HepG2 (cell line): ENCODE results near the gene GPATCH4. TPM values are rescaled to one million over a fixed set of nuclear protein-coding genes. Genes with fewer than 3 reads are reported as not detected.
A peak's percentile ranks its signal among the peaks of the same experiment; 100 is the strongest.

Source experiments
- ASH2L ChIP-seq: fragments of 300-600, 200-600 bp; sonication (generic); IDR thresholded peaks from 2 replicates; pipeline ENCODE4 v1.7.0; 2017; ENCODE audit warnings: low read depth, mild to moderate bottlenecking, moderate library complexity, mixed read lengths, low read length; ENCODE audit not compliant: insufficient read length
- CHCHD3 ChIP-seq: sonication (generic); formaldehyde crosslinking; IDR thresholded peaks from 2 replicates; pipeline ENCODE4 v1.8.0; 2022; ENCODE audit warnings: mild to moderate bottlenecking, missing genetic modification reagents, moderate library complexity
- HDAC6 ChIP-seq: fragments of 200-600 bp; sonication (generic); IDR thresholded peaks from 2 replicates; pipeline ENCODE4 v1.7.0; 2017; ENCODE audit warnings: mild to moderate bottlenecking, antibody characterized with exemption, low read length, low read depth
- MED13 ChIP-seq: sonication (generic); formaldehyde crosslinking; IDR thresholded peaks from 2 replicates; pipeline ENCODE4 v1.5.0; 2020; ENCODE audit warnings: missing genetic modification reagents
- MEIS1 ChIP-seq: sonication (generic); formaldehyde crosslinking; IDR thresholded peaks from 2 replicates; pipeline ENCODE4 v1.9.0; 2021; ENCODE audit warnings: mild to moderate bottlenecking, missing genetic modification reagents, moderate library complexity, borderline replicate concordance
- NCOA5 ChIP-seq: sonication (generic); formaldehyde crosslinking; IDR thresholded peaks from 2 replicates; pipeline ENCODE4 v1.4.0; 2020; ENCODE audit warnings: missing genetic modification reagents
- NFYB ChIP-seq: sonication (generic); formaldehyde crosslinking; IDR thresholded peaks from 2 replicates; pipeline ENCODE4 v1.4.0; 2020; ENCODE audit warnings: missing genetic modification reagents
- RBM39 ChIP-seq: fragments of 200-400 bp; formaldehyde crosslinking; IDR thresholded peaks from one replicate; pipeline ENCODE4 v1.6.1; 2018; ENCODE audit warnings: antibody characterized with exemption, mild to moderate bottlenecking, low read depth, low read length; ENCODE audit not compliant: poor library complexity, severe bottlenecking
- RFX5 ChIP-seq: IDR thresholded peaks from 2 replicates; pipeline ENCODE4 v1.6.1; 2011; ENCODE audit warnings: low read depth, low read length, improper control_type of control experiment
- TARDBP ChIP-seq: sonication (generic); formaldehyde crosslinking; IDR thresholded peaks from 2 replicates; pipeline ENCODE4 v1.8.0; 2022; ENCODE audit warnings: mild to moderate bottlenecking, missing genetic modification reagents
- TBL1XR1 ChIP-seq: fragments of 150-350 bp; IDR thresholded peaks from 2 replicates; pipeline ENCODE4 v1.6.1; 2014; ENCODE audit warnings: borderline replicate concordance, low read length; ENCODE audit not compliant: partially characterized antibody
- TBX2 ChIP-seq: sonication (generic); formaldehyde crosslinking; IDR thresholded peaks from 2 replicates; pipeline ENCODE4 v1.5.0; 2020; ENCODE audit warnings: missing genetic modification reagents, mild to moderate bottlenecking, borderline replicate concordance
- TEAD3 ChIP-seq: optimal IDR thresholded peaks from 2 replicates; pipeline ENCODE3; 2016; ENCODE audit warnings: borderline replicate concordance
- TRIM24 ChIP-seq: sonication (generic); formaldehyde crosslinking; IDR thresholded peaks from 2 replicates; pipeline ENCODE4 v1.8.0; 2022; ENCODE audit warnings: mild to moderate bottlenecking, missing genetic modification reagents
- ZBTB10 ChIP-seq: sonication (generic); formaldehyde crosslinking; IDR thresholded peaks from 2 replicates; pipeline ENCODE4 v1.4.0; 2020; ENCODE audit warnings: missing genetic modification reagents, borderline replicate concordance
- ZBTB21 ChIP-seq: sonication (generic); formaldehyde crosslinking; IDR thresholded peaks from 2 replicates; pipeline ENCODE4 v1.4.0; 2020; ENCODE audit warnings: missing genetic modification reagents
- ZC3H4 ChIP-seq: sonication (generic); formaldehyde crosslinking; IDR thresholded peaks from 2 replicates; pipeline ENCODE4 v1.4.0; 2020; ENCODE audit warnings: missing genetic modification reagents, borderline replicate concordance
- ZFP36L1 ChIP-seq: sonication (generic); formaldehyde crosslinking; IDR thresholded peaks from 2 replicates; pipeline ENCODE4 v1.8.0; 2022; ENCODE audit warnings: mild to moderate bottlenecking, missing genetic modification reagents, moderate library complexity
- ZNF331 ChIP-seq: sonication (generic); formaldehyde crosslinking; IDR thresholded peaks from 2 replicates; pipeline ENCODE4 v1.4.0; 2020; ENCODE audit warnings: missing genetic modification reagents
- ZNF577 ChIP-seq: sonication (generic); formaldehyde crosslinking; IDR thresholded peaks from 2 replicates; pipeline ENCODE4 v1.4.0; 2020; ENCODE audit warnings: mild to moderate bottlenecking, low read depth, missing genetic modification reagents, borderline replicate concordance
- ZNF839 ChIP-seq: sonication (generic); formaldehyde crosslinking; IDR thresholded peaks from 2 replicates; pipeline ENCODE4 v1.4.0; 2020; ENCODE audit warnings: missing genetic modification reagents, mild to moderate bottlenecking, borderline replicate concordance
- ZNF883 ChIP-seq: sonication (generic); formaldehyde crosslinking; IDR thresholded peaks from 2 replicates; pipeline ENCODE4 v1.5.1; 2020; ENCODE audit warnings: mild to moderate bottlenecking, missing genetic modification reagents; ENCODE audit errors: not compliant biosample characterization
- polyA plus RNA-seq, 8 experiments: library from polyadenylated mRNA; depleted of rRNA in 3 of 8; stranded (reverse) in 7 of 8; unstranded in 1 of 8; fragments of >200 nt; fragmentation: Illumina TruSeq in 4 of 8; extraction: Trizol in 4 of 8; gene quantifications; 2 replicates each; pipeline versions ENCODE4 v1.2.1 to v1.2.3, GENCODE V29; 2011 to 2016; ENCODE audit warnings: low read depth in 4 of 8, missing spikeins in 1 of 8, mixed read lengths in 1 of 8; ENCODE audit not compliant: insufficient read depth in 1 of 8
- total RNA-seq, 5 experiments: library from RNA; depleted of rRNA; stranded (reverse); fragments of >200 nt; fragmentation: Illumina TruSeq; extraction: Trizol; gene quantifications; 2 replicates each; pipeline ENCODE4 v1.2.3, GENCODE V29; 2016; ENCODE audit warnings: low read depth in 1 of 5
- TF ChIP-seq, protein P1 (sequence below): IDR thresholded peaks from 2 replicates; pipeline ENCODE4 v1.6.1; 2012; ENCODE audit warnings: low read depth, low read length, improper control_type of control experiment

GPATCH4 gene
- total and polyA plus RNA-seq, 2 of the 13 experiments (the other 11 are each of a cell fraction or from before 2014, with no cell fraction given) = 19.2 to 37.9 TPM

DNA sequence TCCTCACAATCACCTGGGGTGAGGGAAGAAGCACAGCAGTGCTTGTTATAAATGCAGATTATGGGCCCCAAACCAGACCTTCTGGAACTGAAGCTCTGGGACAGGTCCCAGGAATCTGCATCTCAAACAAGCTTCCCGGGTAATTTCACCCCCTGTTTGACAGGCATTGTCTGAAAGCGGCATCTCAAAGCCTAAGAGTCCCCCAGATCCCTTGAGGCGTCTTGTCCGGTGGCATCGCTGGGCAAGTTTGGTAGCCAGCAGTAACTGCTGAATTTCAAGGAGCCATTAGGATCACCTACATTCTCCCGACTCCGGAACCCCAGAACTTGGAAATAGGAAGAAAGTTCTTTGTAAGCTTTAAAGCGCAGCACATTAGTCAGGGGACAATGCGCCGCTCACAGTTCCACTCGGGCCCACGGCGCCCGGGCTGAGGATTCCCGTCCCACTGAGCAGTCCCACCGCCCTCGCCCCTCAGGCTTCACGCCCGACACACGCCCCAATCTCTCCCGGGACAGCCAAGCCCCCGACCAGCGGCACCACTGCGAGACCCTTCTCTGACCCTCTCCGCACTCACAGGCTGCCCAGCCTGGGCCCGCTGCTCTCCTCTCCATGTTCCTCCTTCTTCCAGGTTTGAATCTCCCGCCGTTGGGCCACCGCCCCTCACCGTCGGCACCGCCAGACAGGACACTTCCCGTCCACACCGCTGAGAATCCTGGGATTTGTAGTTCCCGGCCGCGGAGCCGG, 29.2 kb downstream of the GPATCH4 start, which contains the start of gene IQGAP3 (continued):
- TF ChIP-seq ZBTB10 (CRISPR knock-in tag) = no peak
- TF ChIP-seq MED13 (CRISPR knock-in tag) = no peak; the same call in 1 of the 2 replicates
- TF ChIP-seq NFYB = peak; percentile 40; the same call in 1 of the 2 replicates
- TF ChIP-seq ZNF331 (CRISPR knock-in tag) = no peak
- TF ChIP-seq NCOA5 = no peak
- no peak for TF ChIP-seq ZNF577 (CRISPR knock-in tag)
- TF ChIP-seq ASH2L = no peak
- TF ChIP-seq ZBTB21 (CRISPR knock-in tag) = no peak
- TF ChIP-seq HDAC6 = no peak
- peak; percentile 36 for TF ChIP-seq ZNF883
- peak; percentile 56; the same call in 1 of the 2 replicates for TF ChIP-seq TARDBP
- TF ChIP-seq ZFP36L1 (CRISPR knock-in tag) = peak; percentile 68; the same call in 1 of the 2 replicates
- TF ChIP-seq TRIM24 (CRISPR knock-in tag) = no peak
- no peak for TF ChIP-seq MEIS1 (CRISPR knock-in tag)
- no peak for TF ChIP-seq RFX5
- TF ChIP-seq ZC3H4 (CRISPR knock-in tag) = no peak
- TF ChIP-seq ZNF839 = 0 out of 2 replicates have a peak, but pooled peaks have one; percentile 73
- TF ChIP-seq RBM39 = no peak
- no peak for TF ChIP-seq CHCHD3 (CRISPR knock-in tag)
- TF ChIP-seq TBX2 = peak; percentile 57
- TF ChIP-seq TEAD3 = peak; percentile 21
- TF ChIP-seq, protein P1, sequence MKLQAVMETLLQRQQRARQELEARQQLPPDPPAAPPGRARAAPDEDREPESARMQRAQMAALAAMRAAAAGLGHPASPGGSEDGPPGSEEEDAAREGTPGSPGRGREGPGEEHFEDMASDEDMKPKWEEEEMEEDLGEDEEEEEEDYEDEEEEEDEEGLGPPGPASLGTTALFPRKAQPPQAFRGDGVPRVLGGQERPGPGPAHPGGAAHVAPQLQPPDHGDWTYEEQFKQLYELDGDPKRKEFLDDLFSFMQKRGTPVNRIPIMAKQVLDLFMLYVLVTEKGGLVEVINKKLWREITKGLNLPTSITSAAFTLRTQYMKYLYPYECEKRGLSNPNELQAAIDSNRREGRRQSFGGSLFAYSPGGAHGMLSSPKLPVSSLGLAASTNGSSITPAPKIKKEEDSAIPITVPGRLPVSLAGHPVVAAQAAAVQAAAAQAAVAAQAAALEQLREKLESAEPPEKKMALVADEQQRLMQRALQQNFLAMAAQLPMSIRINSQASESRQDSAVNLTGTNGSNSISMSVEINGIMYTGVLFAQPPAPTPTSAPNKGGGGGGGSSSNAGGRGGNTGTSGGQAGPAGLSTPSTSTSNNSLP = no peak
- no peak for TF ChIP-seq TBL1XR1
